Measurements from ENCODE around the gene CCL19.

Gene CCL19

GRCh38 chr9:34659592-34660253 is 31.4 kb downstream of the CCL19 start:
- DNase-seq = no peak

DNA sequence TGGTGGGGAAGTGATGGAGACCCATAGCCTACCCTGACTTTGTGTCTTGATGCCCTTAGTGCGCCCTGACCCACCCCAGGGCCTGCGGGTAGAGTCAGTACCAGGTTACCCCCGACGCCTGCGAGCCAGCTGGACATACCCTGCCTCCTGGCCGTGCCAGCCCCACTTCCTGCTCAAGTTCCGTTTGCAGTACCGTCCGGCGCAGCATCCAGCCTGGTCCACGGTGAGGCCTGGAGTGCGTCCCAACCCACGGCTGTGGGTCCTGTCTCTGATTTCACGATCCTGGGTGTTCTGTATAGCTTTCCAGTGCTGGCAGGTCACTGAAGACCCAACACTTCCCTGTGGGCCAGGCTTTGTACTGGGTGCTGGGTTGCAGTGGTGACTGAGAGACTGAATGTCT is 32.6 kb downstream of the CCL19 start:
- DNase-seq = no peak

DNA sequence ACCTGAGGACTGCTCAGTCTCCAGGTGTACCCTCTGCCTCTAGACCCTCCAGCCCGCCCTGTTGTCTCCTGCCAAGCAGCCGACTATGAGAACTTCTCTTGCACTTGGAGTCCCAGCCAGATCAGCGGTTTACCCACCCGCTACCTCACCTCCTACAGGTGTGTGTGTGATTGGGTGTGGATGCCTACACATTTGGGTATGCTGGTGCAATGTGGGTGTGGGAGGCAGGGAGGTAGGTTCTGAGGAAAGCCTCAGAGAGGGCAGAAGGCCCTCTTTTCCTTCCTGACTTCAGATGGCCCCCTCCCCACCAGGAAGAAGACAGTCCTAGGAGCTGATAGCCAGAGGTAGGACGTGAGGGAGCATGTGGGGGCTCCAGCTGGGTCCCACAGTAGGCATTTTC is 34.1 kb downstream of the CCL19 start:
- no peak for DNase-seq

DNA sequence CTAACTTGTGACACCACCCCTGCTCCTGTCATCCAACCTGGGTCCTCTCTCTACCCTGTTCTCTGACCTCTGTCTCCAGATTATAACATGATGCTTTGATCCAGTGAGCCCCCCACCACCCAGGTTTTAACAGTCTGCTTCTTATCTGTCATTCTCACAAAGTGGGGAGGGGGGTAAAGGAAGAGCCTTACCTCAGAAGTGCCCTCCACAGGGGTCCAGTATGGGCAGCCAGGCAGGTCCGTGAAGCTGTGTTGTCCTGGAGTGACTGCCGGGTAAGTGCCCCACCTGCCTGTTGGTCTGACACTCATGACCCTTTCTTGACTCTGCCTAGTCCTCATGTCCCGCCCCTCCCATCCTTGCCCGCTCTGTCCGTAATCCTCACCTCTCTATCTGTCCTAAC is 35.7 kb downstream of the CCL19 start:
- no peak for DNase-seq

GRCh38 chr9:34654323-34655051 is 36.6 kb downstream of the CCL19 start:
- DNase-seq = no peak

DNA sequence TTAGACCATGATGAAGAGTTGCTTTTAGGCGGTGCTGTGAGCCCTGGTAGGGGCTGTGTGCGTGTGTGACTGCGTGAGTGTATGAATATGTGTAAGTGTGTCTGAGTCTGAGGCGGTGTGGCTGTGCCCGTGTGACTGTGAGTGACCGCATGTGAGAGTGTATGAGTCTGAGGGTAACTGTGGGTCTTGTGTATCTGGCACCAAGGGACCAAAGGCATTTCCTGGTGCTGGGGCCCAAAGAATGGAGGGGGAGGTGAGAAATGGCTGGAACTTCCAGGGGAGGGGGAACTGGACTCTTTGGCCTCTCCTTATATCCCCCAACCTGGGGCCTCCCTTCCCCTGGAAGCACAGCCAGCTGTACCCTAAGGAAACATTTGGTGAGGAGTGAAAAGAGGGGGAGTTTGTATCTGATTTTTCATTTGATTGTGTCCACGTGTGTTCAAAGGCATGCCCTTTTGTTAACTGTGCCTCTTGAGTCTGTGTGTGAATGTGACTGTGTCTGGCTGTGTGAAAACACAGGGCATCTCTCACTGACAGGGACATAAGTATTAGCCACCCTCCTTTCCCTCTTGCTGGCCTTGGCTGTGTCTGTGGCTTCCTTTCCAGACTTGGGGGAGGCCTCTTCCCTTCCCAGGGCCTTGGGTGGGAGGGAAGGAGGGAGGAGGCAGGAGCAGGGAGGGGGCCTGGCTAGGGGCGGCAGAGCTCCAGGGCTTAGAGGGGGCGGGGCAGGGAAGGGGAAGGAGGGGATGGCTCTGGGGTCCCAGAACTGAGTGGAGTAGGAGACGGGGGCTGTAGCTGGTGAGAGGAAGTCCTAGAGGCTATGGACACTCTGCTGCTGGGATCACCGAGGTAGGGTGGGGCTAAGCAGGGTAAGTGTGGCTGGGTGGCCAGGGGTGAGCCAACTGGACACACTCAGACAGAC is 37.7 kb downstream of the CCL19 start:
- no peak for DNase-seq

- no peak for DNase-seq
Measured at GRCh38 chr9:34652602-34653000, 38.5 kb downstream of the CCL19 start.

DNA sequence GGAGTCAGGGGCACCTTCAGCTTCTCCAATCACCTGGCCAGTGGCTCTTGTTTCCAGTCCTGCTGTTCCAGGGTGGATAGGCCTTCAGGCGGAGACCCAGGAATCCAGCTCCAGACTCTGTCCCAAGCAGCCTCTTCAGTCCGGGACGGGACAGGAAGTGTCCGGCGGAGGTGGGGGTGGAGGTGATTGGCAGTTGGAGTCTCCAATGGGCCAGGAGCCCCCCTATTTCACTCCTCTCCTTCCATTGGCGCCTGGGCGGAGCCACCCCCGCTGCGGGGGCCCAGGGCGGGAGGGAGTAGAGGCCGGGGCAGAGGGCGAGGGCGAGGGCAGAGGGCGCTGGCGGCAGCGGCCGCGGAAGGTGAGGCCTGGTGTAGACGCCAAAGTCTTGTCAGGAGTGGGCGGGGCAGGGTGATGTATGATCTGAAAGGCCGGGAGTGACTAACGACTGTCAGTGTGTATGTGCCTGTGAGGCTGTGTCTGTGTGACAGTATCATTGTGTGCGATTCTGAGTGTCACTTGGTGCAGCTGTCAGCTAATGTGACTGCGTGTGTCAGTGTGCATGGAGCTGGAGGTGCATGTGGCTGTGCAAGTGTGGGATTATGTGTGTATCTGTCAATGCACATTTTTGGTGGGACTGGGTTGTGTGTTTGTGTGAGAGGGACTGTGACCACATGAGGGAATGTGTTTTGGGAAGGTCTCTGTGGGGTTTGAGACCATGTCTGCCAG is 39.0 kb downstream of the CCL19 start, which contains the start of gene IL11RA:
Gene IL11RA (plus strand): TSS at position 310 of the 726 bp plus-strand sequence. CDS start 3,033 bp downstream, outside the sequence.
- DNase-seq = no peak

- DNase-seq = no peak
Measured at GRCh38 chr9:34651321-34651720, 39.8 kb downstream of the CCL19 start.

DNA sequence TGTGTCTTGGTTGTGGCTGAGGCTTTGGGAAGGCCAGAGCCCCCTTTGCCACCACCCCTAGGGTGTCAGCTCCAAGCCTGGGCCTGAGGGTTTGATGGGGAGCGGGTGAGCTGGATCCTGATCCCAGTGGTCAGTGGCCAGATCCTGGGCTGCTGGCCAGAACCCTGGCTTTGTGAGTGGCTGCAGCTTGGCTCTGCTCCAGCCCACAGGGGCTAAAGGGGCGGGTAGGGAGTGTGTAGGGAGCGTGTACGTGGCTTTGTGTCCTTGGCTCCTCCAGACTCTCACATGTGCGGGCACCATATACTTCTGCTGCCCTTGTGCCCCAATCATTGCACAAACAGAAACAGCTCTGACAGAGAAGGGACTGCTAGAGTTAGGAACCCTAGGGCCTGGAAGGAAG is 40.3 kb downstream of the CCL19 start:
- DNase-seq = no peak

GRCh38 chr9:34648673-34649072 is 42.4 kb downstream of the CCL19 start:
- DNase-seq = no peak

DNA sequence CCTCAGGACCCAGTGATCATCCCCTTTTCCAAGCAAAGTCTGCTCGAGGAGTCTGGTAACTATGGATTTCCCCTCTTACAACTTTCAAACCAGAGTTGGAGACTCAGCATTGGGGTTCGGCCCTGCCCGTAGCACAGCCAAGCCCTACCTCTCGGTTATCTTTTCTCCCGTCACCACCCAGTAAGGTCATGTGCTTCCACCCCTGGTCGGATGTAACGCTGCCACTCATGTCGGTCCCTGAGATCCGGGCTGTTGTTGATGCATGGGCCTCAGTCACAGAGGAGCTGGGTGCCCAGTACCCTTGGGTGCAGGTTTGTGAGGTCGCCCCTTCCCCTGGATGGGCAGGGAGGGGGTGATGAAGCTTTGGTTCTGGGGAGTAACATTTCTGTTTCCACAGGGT is 43.4 kb downstream of the CCL19 start:
- DNase-seq = no peak

- no peak for DNase-seq
Measured at GRCh38 chr9:34647084-34647403, 44.0 kb downstream of the CCL19 start.

DNA sequence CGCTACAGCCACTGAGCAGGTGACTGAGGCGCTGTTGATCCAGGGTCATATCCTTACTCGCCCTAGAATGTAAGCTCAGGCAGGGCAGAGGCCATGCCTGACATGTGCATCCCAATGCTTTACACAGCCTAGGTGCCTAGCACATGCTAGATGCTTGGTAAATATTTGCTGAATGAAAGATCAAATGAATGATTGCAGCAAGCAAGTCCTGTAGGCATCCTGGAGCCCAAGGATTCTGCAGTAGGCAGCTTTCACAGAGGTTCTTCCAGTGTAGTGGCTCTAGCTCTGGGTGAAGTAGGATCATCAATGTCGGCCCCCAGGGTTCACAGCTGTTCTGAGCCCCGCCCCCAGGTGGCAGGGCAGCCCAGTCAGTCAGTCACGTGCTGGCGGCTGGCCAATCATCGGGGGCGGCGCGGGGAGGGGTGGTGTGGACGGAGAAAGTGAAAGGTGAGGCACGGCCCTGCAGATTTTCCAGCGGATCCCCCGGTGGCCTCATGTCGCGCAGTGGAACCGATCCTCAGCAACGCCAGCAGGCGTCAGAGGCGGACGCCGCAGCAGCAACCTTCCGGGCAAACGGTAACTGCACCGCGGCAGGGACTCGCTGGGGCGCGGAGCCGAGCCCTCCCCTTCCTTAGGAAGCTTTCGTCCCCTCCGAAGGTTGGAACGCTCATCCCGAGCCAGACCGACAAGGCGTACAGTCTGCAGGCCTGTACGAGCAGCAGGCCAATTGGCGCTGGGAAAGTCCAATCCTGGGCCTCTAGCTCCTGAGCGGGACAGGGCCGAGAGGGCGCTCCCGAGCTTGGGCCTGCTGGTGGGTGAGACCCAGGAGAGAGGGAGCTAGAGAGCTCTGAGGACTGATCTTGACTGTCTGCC is 44.6 kb downstream of the CCL19 start, which contains the start of gene GALT:
Gene GALT (plus strand): TSS at position 465 of the 873 bp plus-strand sequence. CDS start 30 bp downstream, at position 495.
- peak; percentile 44 for DNase-seq

- DNase-seq = no peak
Measured at GRCh38 chr9:34644766-34645314, 46.2 kb downstream of the CCL19 start.

DNA sequence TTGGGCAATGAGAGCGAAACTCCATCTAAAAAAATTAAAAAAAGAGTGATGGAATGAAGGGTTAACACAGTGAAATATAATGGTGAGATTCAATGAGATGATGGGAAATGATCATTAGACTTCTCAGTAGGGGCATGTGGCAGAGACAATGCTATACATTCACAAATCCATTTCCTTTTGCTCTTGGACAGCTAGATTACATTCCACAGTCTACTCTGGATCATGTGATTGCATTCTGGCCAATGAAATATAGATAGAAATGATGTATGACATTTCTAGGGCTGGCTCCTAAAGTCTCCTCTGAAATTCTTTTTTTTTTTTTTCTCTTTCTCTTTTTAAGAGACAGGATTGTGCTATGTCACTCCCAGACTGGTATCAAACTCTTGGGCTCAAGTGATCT is 48.4 kb downstream of the CCL19 start:
- no peak for DNase-seq

Measured in NCI-H187 treated with DMSO at 0.1 percent for 48 hours (cell line).